Activated CD4-positive, CD25-positive, alpha-beta regulatory T cell treated with anti-CD3 and anti-CD28 coated beads, Interleukin-2, amount 50 U/mL, for 16 hours (primary cell): ENCODE data around the gene POLL.

Source experiments
- DNase-seq: peaks from one replicate; pipeline ENCODE4 v3.0.0-alpha.2; 2020; ENCODE audit warnings: low read depth, low spot score

The POLL gene

DNA sequence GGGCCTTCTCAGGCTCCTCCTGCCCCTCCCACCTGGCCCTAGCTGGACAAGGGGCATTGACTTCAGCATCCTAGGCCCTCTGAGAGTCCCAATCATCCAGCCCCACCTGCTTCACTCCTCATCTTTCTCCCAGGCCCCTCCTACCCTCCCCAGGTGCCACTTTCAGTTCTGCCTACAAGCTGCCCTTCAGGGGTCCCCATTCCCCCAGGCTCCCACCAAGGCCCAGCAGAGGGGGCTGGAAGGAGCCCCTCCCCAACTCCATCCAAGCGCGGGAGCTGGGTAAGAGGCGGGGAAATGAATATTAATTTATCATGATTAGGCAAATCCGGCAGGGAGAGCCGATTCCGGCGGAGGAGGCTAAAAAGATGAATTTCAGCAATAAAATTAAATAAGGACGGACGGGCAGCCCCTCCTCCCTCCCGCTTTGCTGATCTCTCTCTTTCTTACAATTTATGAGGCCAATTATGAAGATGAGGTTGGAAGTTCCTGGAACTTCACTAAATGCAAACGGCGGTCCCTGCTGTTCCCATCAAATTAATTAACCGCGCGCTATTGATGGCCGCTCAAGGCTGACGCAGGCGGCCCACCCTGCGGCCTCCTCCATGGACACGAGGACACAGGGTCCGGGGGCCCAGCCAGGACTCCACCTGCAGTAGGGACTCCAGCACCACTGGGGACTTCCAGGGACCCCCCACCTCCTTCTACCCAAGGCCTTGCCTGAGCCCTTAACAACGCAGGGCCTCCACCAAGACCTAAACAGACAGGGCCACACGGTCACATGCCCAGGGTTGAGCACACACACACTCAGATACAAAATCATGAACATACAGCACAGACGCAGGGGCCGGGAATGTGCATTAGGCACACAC lies 13.9 kb downstream of the POLL start:
- DNase-seq = no peak

DNA sequence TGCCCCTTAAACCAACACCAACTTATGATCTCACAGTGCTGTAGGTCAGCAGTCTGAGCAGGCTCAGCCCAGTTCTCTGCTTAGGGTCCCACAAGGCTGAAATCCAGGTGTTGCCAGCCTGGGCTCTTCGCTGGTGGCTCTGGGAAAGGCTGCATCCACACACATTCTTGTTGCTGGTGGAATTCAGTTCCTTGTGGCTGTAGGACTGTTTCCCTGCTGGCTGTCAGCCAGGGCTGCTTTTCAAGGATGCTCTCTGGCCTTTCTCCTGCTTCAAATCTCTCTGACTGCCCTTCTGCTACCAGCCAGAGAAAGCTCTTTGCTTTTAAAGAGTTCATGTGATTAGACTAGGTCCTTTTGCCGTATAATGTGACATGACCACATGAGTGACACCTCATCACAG lies 15.3 kb downstream of the POLL start:
- no peak for DNase-seq

DNA sequence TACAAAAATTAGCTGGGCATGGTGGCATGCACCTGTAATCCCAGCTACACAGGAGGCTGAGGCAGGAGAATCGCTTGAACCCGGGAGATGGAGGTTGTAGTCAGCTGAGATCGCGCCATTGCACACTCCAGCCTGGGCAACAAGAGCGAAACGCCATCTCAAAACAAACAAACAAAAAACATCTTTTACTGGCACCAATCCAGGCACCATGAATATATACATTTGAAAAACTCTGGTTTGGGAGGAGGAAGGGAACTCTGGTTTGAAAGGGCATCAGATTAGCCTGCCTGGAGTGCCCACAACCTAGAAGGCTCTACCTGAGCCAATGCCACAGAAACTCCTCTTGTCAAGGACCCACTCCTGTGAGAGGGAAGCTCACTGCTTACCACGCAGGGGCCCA lies 15.9 kb downstream of the POLL start:
- DNase-seq = no peak

DNA sequence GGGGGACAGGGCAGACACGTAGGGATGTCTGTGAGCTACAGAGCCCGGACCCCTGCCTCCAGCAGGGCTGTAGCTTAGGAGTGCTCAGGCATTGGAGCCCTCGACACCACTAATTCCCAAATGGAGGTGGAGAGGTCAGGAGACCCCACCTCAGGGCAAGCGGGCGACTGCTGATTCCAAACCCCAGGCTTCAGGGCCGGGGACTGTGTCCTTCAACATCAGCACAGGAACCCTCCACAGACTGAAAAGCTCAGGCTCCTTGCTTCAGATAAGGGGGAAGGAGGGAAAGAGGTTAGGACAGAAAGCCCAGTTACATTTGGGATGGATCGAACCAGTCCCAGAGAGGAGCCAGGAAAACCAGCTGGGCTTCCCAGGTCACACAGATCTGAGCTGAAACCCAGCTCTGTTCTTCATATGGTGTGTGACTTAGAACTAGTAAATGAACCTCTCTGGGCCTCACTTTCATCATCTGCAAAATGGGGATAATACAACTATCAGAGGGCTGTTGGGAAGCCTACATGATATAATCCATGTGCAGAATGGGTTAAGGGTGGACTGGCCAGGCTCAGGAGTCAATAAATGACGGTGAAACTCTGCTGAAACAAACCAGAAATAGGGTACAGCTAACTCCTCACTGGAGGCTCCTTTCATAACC lies 16.7 kb downstream of the POLL start:
- DNase-seq = no peak

DNA sequence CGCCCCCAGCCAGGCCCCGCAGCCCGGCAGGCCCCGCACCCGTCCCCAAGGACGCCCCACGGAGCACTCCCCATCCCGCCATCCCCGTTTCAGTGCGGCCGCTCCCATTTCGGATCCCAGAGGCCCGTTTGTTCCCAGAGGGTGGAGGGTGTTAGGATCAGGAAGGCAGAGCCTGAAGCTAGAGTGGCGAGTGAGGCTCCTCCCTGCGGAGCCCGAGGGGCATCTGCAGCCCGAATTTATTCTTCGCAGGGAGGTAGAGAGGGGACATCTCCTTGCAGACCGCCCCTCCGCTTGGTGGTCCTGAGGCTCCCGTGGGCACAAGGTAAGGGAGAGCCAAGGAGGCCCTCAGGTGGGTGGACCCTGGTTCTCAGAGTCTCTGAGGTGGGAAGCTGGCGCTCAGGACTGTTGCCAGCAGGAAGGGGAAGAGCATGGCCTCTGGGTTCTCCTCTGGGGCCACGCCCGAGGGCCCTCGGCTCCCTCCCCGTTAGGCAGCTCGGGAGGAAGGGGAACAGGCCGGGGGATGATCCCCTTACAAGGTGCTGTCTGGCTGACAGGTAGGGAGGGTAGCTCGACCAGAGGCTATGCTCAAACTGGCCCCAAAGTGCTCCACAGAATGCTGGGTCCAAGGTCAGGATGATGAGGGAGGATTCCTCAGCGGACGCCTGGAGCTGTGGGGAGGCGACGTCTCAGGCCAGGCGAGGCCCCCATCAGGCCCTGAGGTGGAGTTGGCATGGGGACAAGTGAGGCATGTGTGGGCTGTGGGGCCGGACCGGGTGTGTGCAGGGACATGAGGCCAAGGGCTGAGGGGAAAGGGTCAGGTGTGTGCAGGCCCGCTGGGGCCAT lies 17.4 kb downstream of the POLL start:
- DNase-seq = no peak

DNA sequence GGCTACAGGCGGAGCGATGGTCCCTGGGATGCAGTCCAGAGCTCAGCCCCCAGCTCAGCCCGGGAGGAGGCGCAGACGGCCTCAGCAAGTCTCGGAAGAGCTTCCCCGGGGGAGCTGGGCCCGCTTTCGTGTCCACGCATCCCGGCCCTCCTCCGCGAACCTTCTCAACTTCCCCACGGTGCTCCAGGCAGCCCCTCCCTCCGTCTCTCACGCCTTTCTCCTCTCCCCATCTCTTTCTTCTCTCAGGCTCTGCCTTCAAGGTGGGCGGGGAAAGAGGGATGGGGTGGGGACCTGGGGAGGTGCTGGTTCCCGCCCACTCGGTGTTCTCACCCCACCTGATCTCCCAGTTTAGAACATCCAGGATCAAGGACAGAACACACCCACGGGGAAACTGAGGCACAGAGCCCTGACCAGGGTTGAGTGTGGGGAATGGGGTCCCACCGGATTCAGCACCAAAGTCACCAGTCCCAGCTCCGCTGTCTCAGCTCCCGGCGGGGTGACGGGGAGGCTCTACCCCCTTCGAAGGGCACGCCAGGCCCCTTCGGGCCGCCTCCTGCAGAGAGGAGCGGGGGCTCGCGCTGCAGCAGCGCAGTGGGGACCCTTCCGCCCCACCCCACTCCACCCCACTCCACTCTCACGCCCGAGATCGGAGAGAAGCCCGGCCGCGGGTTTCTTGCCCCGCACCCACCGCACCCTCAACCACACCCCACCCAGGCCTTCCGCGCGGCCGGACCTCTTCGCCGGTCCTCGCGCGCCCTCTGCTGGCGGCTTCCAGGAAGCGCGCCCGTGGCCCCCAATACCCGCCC lies 18.2 kb downstream of the POLL start:
- DNase-seq = peak; percentile 57

DNA sequence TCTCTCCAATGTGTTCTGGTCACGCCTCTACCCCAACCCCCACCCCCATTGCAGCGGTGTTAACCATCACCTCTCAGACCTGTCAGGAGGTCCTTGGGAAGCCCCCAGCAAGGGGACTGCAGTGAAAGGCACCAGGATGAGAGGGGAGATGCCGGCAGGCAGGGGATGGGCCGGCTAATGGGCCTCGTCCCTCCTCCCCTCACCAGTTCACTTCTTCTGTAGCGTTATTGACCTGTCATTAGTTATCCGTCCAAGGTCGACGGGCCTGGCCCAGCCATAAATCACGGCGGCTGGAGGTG lies 18.8 kb downstream of the POLL start:
- no peak for DNase-seq

DNA sequence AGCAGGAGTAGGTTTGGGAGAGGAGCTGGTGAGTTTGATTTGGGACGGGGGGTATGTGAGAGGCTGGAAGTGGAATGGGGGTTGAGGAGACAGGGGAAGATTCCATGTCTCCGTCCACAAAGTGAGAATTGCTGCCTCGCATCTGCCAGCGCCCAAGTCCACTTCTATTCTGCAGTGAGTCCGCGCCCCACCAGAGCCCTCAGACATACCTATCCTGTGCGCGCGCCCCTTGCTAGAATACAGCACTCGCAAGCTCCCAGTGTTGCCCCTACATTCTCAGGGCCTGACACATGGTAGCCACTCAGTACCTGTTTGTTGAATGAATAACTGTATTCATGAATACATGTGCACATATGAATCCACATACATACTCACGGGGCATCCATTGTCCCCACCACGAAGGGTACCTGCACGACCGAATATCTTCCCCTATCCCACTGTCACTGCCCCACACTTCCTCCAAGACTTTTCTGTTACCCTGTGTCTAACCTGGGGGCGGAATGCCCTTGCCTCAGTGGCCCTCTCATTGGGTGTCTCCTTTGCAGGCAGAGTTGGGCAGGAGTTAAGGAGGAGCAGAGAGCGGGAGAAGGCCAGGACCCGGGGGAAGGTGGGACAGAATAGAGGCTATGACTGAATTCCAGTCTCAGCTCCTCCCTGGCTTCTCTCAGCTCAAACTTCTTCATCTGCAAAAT lies 19.9 kb downstream of the POLL start:
- DNase-seq = no peak

DNA sequence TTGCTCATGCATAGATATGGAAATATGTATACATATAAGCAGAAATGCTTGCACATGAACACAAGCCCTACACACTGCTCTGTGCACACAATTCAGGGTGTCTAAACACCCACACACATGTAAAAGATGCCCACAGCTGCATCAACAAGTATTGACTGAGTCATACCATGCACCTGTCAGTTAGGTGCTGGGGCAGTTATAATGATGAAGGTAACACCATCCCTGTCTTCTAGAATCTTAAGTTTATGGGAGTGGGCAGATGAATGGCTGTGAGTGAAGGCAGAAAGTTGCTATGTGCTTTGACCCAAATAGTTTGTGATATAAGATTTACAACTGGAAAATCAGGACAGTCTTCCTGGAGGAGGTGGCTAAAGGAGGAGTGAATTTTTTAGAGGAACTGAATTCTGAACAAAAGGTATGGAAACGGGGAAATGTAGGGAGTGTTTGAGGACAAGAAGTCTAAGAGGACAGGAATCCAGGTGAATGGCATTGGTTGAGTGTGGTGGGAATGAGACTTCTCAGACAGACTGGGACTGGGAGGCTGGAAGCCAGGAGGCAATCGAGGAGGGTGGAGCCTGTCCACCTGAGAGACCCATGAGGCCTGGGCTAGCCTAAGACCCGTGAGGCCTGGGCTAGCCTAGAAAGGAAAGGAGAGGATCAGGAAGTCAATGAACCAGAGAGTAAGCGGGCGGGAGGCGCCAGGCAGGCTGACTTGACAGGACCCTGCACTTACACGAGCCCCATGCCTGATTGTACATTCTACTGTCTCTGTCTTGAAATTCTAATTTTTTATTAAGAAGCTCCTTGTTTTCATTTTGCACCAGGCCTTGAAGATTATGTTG lies 20.7 kb downstream of the POLL start:
- no peak for DNase-seq

DNA sequence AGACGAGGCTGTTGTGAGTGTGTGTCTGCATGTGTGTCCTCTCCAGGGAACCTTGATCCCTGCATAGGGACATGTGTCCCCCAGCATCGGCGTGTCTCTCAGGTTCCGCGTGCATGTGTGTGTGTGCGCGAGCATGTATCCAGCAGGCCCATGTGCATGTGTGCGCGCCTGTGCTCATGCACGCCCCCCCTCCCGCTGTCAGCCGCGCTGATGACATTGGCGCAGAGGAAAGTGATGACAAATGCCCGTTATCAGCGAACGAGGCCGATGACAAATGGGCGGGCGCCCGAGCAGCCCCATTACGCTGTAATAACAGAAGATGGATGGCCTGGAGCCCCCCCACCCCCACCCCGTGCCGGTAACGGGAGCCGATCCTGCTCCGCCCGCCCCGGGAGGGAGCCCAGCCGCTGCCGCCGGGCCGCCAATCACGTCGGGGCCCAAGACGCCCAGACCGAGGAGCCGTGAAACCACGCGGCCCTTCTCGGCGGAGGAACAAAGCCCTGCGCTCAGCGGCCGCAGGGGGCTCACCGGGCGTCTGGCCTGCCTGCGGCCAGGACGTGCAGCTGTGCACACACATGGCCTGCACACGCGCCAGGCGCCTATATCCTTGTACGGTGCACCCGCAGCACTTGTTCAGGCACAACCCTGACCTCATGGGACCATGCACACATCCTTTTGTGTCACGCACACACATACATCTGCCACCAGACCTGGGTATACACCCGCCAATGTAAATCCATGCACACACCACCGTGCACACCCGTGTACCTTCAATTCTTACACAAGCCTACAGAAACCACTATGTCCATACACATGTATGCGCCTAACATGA lies 21.5 kb downstream of the POLL start:
- DNase-seq = no peak

DNA sequence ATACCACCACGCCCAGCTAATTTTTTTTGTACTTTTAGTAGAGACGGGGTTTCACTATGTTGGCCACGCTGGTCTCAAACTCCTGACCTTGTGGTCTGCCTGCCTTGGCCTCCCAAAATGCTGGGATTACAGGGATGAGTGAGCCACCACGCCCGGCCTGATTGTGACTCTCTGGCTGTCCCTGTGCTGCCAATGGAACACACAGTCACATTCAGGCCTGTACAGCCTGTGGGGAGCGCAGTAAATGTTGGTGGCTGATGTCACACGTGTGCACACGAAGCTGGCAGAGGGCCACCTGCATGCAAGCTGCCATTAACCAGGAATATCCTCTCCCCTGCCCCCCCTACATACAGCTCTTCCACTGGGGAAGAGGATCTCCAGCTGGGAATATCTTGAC lies 22.1 kb downstream of the POLL start:
- DNase-seq = no peak

DNA sequence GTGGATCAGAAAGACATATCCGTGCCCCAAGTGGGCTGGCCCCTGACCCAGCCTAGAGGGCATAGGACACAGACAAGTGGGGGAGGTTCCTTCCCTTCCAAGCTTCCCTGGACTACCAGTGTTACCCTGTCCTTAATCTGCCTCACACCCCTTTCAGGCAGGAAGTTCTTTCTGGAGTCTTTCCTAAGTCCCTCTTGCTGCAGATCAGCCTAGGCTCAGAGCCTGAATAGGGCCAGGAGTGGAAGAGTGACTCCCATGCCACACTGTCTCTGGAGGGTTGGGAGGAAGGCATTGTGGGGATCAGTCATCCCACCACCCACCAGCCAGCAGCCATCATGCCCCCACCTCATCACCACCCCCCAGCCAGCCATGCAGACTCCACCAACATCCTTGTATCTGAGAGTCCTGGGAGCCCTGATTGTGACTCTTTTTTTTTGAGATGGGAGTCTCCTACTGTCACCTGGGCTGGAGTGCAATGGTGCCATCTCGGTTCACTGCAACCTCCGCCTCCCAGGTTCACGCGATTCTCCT lies 22.6 kb downstream of the POLL start:
- no peak for DNase-seq

DNA sequence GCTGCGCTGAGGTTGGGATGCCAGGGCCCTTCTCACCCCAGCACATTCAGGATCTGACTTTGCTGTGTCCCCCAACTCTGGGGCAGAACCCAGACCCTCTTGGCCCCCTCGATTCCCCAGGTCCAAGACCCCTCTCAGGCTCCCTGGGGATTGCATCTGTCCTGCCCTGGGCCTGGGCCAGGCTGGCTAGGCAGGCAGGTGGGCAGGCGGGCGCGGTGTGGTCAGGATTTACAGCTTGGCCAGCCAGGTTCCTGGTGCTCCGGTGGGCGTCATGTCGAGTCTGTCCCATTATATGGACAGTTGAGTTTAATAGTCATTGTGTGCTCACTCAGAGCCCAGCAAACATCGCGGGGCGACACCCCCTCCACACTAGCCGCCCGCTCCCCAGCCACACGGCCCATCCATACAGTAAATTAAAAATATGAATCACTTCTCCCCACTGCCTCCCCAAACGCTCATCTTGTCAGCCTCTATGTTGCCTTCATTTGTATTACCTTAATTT lies 23.5 kb downstream of the POLL start:
- DNase-seq = no peak

DNA sequence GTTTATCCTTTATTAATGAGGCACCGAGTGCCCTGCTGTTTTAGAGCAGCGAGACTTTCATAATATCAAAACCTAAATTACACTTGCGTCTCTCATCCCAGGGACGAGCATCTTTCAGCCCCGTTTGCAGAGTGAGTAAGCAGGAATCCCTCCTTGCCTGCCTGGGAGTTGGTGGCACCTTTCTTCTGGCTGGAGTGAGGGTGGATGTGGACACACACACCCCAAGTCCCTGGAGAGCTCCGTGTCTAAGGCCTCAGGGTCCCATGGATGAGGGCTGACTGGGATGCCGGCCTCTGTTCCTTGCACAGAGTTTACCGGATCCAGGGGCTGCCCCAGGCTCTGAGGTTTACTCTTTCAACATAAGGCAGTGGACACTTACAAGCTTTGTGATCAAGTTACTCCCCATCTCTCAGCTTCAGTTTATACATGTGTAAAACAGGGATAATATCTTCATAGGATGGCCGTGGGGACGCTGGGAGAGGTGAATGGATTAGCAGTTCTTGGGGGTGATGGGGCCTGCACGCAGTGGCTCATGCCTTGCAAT lies 24.5 kb downstream of the POLL start:
- no peak for DNase-seq

DNA sequence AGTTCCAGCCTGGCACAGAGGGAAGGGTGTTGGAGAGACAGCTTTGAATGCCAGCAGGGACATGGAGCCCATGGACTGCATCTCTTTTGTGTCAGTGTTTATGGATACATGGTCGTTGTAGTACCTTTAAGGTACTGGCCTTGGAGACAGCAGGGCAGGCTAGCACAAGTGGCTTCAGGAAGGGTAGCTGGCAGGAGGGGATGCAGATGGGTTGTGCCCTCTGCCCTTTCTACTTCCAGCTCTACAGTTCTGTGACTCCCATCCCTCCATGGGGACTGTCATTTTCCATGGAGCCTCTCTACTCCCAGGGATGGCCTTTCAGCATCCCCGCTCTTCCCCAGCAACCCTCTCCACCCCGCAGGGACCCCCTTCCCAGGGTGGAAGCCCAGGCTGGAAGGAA lies 25.1 kb downstream of the POLL start:
- DNase-seq = no peak

DNA sequence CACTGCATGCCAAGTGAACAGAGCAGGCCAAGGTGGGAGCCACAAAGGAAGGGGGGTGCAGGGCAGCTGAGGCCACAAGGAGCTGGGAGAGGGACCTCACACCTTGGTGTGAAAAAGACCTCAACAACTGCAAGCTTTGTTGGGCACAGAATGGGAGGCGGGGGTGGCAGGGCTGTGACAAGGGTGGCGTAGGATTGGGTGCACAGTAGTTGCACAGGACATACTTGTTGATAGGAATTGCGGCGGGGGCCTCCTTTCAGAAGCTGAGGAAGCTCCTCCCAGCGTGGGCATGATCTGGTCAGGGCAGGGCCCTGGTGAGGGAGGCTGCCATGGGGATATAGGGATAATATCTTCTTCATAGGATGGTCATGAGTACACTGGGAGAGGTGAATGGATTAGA lies 25.8 kb downstream of the POLL start:
- DNase-seq = no peak

DNA sequence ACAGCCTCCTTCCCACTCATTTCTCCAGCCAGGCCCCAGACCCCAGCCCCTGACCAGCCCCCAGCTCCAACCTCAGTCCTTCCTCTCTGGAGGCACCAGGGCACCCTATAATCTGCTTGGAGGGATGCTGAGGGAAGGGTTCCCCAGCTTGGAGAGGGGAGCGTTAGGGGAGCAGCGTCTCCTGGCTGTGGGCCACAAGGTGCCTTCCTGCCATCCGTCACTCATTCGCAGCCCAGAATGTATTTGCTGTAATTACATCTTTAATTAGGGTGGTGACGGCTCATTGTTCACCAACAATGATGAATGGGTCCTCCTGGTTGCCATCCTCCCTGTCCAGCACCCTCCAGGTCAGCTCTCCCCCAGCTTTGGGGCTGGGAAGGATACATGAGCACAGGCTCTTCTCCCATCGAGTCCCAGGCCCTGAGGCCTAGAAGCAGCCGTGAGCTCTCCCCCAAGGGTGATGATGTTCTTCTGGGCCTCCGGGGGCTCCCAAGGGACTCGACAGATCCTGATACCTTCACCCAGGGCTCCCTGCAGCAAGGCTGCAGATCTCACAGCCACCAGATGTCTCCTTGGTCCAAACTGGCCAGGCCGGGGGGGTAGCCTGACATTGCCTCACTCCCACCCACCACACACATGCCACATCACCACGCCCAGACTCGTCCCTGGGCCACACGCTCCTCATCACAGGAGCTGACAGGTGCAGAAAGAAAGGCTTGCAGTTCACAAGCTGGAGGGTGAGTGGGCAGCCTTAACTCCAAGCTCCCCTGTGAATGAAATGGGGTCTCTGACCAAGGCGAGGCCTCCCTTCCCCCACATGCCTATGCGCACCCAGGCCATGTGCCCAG lies 26.8 kb downstream of the POLL start:
- DNase-seq = no peak
